GM23248 (cell line): ENCODE measurements around the gene PRKD3.

Experiments
- EZH2 ChIP-seq: fragments of 200-600 bp; sonication (generic); IDR thresholded peaks from 2 replicates; pipeline ENCODE4 v1.6.1; 2018; ENCODE audit warnings: antibody characterized with exemption, mild to moderate bottlenecking; ENCODE audit not compliant: insufficient read depth, poor library complexity, severe bottlenecking
- EZH2phosphoT487 ChIP-seq: fragments of 200-600 bp; sonication (generic); IDR thresholded peaks from 2 replicates; pipeline ENCODE4 v1.6.1; 2018; ENCODE audit warnings: antibody characterized with exemption, moderate library complexity, mild to moderate bottlenecking, low read depth; ENCODE audit not compliant: insufficient read depth

DNA sequence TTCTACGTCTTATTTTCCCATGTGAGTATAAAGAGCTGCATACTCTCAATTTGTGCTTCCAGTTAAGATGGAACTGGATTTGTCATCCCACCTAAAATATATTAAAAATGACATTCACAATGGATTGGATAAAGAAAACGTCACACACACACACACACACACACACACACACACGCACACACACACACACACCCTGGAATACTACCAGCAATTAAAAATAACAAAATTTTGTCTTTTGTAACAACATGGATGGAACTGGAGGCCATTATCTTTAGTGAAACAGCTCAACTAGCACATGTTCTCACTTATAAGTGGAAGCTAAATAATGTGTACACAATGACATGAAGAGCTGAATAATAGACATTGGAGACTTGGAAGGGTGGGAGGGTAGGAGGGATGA, 16.0 kb upstream of the PRKD3 start:
- TF ChIP-seq EZH2 (no peak), EZH2phosphoT487 (no peak)
